Measurements from ENCODE around the gene PEAK3. TPM values are rescaled to one million over a fixed set of nuclear protein-coding genes. Genes with fewer than 3 reads are reported as not detected.

PEAK3 gene
- total RNA-seq, 2 donors from 2014 or later: 0.27 to 0.80 TPM

DNA sequence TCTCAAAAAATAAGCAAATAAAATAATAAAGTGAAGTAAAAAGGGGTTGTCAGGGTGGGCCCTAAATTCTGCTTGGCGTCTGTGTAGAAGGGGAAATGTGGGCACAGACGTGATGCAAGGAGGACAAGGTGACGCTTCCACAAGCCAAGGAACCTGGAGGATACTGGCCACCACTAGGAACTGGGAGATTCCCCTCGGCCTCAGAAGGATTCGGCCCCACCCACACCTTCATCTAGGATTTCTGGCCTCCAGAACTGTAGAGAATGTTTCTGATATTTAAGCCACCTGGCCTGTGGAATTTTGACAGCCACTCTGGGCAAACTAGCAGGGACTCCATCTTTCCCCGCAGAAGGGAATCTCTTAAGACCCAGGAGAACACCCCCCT is 47.0 kb downstream of the PEAK3 start:
- no peak for DNase-seq (ENCODE audit: low spot score)
- TF ChIP-seq POLR2A (IDR thresholded peaks at IDR 0.05): no peak
- no peak for TF ChIP-seq POLR2AphosphoS5 (IDR thresholded peaks at IDR 0.05)
- TF ChIP-seq, protein P1, sequence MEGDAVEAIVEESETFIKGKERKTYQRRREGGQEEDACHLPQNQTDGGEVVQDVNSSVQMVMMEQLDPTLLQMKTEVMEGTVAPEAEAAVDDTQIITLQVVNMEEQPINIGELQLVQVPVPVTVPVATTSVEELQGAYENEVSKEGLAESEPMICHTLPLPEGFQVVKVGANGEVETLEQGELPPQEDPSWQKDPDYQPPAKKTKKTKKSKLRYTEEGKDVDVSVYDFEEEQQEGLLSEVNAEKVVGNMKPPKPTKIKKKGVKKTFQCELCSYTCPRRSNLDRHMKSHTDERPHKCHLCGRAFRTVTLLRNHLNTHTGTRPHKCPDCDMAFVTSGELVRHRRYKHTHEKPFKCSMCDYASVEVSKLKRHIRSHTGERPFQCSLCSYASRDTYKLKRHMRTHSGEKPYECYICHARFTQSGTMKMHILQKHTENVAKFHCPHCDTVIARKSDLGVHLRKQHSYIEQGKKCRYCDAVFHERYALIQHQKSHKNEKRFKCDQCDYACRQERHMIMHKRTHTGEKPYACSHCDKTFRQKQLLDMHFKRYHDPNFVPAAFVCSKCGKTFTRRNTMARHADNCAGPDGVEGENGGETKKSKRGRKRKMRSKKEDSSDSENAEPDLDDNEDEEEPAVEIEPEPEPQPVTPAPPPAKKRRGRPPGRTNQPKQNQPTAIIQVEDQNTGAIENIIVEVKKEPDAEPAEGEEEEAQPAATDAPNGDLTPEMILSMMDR (IDR thresholded peaks at IDR 0.05): no peak
- 43% methylated on average over 6 of the region's 6 CpGs for WGBS

DNA sequence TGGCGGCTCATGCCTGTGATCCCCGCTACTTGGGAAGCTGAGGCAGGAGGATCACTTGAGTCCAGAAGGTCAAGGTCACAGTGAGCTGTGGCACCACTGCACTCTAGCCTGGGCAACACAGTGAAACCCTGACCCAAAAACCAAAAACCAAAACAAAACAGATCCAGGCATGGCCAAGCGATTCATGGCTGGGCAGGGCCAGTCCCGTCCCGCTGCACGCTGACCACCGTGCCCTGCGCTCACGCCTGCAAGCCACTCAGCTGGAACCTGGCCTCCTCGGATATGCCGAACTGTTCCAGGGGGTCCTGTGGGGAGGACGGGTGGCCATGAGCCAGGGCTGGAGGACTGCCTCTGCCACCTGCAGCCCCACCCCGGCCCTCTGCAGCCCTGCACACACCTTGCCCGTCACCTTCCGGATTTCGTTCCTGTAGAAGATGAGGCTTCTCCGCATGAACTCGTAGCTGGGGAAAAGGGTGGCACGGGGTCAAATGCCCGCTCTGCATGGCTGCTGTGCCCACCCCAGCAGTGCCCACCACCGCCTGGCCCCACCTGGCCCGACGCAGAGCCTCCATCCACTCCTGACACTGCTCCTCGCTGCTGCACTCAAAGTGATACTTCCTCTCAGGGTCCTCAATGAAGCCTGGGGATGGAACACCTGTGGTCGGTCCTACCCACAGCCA is 48.2 kb downstream of the PEAK3 start:
- Histone ChIP-seq H3K4me3 (no peak overlapping the region), H3K27ac (no peak overlapping the region), H3K9me3 (no peaks in the 10 kb centered on the region), H3K4me1 (replicated peaks) (peaks cover 16% of the 10 kb centered on the region), H3K36me3 (no peaks in the 10 kb centered on the region), H3K27me3 (replicated peaks; ENCODE audit: insufficient read depth) (no peaks in the 10 kb centered on the region)
- no peak for DNase-seq (ENCODE audit: low spot score)
- intact Hi-C loops (cut with DNase I): loop anchor here (10.0 kb wide), 1 partner anchor 91 kb away; the partner anchor contains the start of genes LSM7 and SPPL2B
- no peak for TF ChIP-seq POLR2A (IDR thresholded peaks at IDR 0.05)
- TF ChIP-seq, protein P1 (IDR thresholded peaks at IDR 0.05): no peak
- TF ChIP-seq POLR2AphosphoS5 (IDR thresholded peaks at IDR 0.05): no peak
- WGBS: 88% methylated on average over 25 of the region's 25 CpGs

More for the DNA sequence above, 47.0 kb downstream of the PEAK3 start:
- peak overlapping the region; percentile 97 to 98 for H3K27ac ChIP-seq
- no peaks in the 10 kb centered on the region for H3K36me3 ChIP-seq
- H3K27me3 ChIP-seq (replicated peaks; ENCODE audit: insufficient read depth): no peaks in the 10 kb centered on the region
- peak overlapping the region; percentile 81 to 95 for H3K4me3 ChIP-seq
- intact Hi-C loops (cut with DNase I): loop anchor here (5.0 to 10.0 kb wide), 4 partner anchors 48 to 157 kb away; partner anchors contain the start of genes AP3D1, LSM7 and SPPL2B
- H3K9me3 ChIP-seq: no peaks in the 10 kb centered on the region
- peaks cover 17% of the 10 kb centered on the region for H3K4me1 ChIP-seq (replicated peaks)

DNA sequence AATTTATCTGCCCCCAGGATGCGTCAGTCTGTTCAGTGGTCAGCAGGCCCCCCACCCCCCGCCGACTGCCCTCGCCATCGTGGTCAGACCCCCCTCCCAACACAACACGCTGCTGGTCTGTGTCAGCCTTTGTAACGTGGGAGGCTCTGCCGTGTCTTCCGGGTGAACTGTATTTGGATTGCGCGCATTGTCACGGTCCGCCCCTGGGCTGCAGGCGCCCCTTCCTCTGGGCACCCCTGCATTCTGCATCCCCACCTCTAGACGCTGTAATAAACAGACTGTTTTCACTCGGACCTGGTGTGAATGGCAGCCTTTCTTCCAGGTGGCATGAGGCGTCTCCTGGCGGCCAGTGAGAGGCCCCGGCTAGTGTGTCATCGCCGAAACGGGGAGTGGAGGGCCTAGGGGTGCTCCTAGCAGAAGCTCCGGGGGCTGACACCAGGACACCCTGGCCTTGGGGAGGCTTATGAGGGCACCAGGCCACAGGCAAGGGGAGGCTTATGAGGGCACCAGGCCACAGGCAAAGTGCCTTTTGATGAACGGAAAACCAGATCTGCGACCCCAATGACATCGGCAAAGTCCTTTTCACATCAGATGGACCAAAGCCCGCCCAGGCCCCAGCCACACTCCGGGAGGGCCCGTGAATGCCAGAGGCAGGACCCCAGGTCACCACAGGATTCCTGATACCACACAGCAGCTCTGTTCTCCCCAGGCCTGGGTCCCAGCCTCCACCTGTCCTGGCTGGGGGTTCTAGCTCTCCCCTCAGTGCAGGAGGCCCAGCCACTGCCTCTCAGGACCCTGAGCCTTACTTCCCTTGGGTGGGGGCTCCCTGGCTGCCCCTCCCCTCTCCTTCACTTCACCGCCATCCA is 49.5 kb downstream of the PEAK3 start:
- TF ChIP-seq POLR2A (IDR thresholded peaks at IDR 0.05) (no peak), POLR2AphosphoS5 (IDR thresholded peaks at IDR 0.05) (no peak)
- TF ChIP-seq, protein P1 (IDR thresholded peaks at IDR 0.05): no peak
- Histone ChIP-seq H3K27me3 (replicated peaks; ENCODE audit: insufficient read depth) (no peaks in the 10 kb centered on the region), H3K4me3 (no peak overlapping the region), H3K36me3 (no peaks in the 10 kb centered on the region), H3K9me3 (no peaks in the 10 kb centered on the region), H3K27ac (no peak overlapping the region), H3K4me1 (replicated peaks) (peaks cover 8% of the 10 kb centered on the region)
- WGBS: 80% methylated on average over 24 of the region's 30 CpGs
- no peak for DNase-seq (ENCODE audit: low spot score)
- intact Hi-C loops (cut with DNase I): loop anchor here (10.0 kb wide), 1 partner anchor 92 kb away; the partner anchor contains the start of genes LSM7 and SPPL2B

DNA sequence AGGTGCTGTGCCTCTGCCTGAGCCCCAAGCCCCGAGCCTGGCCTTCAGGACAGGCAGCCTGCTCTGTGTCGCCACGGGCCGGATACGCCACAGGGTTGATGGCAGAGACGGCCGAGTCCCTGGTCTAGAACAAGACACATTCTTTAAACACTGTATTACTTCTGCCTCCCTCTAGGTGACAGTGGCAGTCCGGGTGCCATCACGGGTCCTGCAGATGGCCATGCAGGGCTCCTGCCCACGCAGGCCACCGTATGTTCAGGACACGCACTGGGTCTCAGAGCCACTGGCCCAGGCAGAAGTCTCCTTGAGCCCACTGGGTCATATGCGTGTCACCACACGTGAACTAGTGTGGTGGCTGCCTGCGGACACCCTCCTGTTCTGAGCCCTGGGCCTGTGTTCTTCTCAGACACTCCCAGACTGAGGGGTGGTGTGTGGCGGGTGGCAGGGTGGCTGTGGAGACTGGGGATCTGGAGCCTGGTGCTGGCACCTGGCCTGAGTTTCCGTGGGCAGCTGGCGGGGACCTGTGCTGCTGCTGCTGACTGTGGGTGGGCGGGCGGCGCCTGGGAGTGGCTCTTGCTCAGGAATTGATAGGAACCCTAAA is 50.3 kb downstream of the PEAK3 start:
- Histone ChIP-seq H3K9me3 (no peaks in the 10 kb centered on the region), H3K27me3 (replicated peaks; ENCODE audit: insufficient read depth) (no peaks in the 10 kb centered on the region), H3K27ac (no peak overlapping the region), H3K36me3 (peaks cover 0 to 3% of the 10 kb centered on the region in 2 donors), H3K4me3 (no peak overlapping the region), H3K4me1 (replicated peaks) (peaks cover 4% of the 10 kb centered on the region)
- TF ChIP-seq, protein P1 (IDR thresholded peaks at IDR 0.05): no peak
- TF ChIP-seq POLR2A (IDR thresholded peaks at IDR 0.05) (no peak), POLR2AphosphoS5 (IDR thresholded peaks at IDR 0.05) (no peak)
- WGBS: 77% methylated on average over 21 of the region's 21 CpGs
- DNase-seq (ENCODE audit: low spot score): no peak
- intact Hi-C loops (cut with DNase I): loop anchor here (10.0 kb wide), 1 partner anchor 93 kb away; the partner anchor contains the start of genes LSM7 and SPPL2B
